ENCODE results near the gene PLCH1.

PLCH1 gene

DNA sequence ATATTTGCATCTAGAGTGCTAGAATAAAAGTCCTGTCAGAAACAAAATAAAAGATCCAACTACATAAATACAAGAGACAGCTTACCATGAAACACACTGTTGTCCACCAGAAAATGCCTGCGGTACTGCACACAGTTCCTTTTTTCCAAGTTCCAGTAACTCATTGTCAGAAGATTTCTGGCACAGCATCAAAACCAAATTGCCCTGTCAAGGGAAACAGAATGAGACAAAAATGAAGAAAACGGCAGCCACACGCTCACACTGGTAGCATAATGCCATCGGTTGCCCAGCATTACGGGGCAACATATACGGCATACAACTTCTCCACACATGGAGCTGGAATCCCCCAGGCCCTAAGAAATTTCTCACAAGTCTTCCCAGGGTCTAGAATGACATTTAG lies 40.8 kb downstream of the PLCH1 start:
- Histone ChIP-seq H3K4me1 (no peaks in the 10 kb centered on the region), H3K27me3 (0 out of 2 replicates have a peak, but pooled peaks cover 5% of the 10 kb centered on the region), H3K4me3 (ENCODE audit: low read depth, low read length) (no peak overlapping the region), H3K36me3 (no peaks in the 10 kb centered on the region), H3K9me3 (no peaks in the 10 kb centered on the region)
- TF ChIP-seq, protein P1, sequence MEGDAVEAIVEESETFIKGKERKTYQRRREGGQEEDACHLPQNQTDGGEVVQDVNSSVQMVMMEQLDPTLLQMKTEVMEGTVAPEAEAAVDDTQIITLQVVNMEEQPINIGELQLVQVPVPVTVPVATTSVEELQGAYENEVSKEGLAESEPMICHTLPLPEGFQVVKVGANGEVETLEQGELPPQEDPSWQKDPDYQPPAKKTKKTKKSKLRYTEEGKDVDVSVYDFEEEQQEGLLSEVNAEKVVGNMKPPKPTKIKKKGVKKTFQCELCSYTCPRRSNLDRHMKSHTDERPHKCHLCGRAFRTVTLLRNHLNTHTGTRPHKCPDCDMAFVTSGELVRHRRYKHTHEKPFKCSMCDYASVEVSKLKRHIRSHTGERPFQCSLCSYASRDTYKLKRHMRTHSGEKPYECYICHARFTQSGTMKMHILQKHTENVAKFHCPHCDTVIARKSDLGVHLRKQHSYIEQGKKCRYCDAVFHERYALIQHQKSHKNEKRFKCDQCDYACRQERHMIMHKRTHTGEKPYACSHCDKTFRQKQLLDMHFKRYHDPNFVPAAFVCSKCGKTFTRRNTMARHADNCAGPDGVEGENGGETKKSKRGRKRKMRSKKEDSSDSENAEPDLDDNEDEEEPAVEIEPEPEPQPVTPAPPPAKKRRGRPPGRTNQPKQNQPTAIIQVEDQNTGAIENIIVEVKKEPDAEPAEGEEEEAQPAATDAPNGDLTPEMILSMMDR (IDR thresholded peaks at IDR 0.05; ENCODE audit: low read depth, low read length) = no peak
- no peak for DNase-seq

DNA sequence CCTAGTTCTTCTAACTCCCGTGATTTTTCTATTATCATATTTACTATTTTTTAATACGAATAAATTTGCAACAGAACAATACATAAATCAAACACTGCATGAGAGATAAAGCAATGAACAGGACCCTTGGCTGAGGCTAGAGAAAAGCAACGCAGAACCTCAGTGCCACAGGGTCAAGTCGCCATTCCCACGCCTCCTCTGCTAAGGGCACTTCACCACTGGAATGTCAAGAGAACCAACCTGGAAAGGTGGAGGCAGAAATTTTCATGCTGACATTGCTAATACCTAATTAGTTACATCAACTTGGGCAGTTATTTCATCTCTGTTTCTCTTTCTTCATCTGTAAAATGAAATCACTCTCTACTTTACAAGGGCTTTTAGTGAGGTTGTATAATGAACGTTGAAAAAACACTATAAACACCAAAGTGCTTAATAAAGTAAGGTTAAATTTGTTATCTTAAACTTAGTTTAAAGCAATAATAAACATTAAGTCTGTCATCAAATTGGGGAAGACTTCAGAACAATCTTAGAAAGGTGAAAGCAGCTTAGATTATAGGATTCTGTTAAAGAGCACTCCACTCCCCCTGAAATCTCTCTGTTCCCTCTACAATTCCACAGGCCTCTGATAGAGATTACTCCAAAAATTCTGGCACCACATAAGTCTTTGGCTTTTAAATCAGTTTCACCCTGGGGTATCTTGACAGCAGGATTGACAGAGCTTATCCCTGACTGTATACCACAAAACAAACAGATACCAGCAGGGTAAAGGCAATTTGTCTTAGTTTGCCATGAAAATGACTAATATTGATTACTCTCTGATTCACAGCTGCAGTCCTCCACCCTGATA lies 41.9 kb downstream of the PLCH1 start:
- no peak for DNase-seq
- 0 out of 2 replicates have a peak, but pooled peaks cover 5% of the 10 kb centered on the region for H3K27me3 ChIP-seq
- TF ChIP-seq, protein P1 (IDR thresholded peaks at IDR 0.05; ENCODE audit: low read depth, low read length) = no peak
- no peaks in the 10 kb centered on the region for H3K9me3 ChIP-seq
- no peaks in the 10 kb centered on the region for H3K4me1 ChIP-seq
- no peak overlapping the region for H3K4me3 ChIP-seq (ENCODE audit: low read depth, low read length)
- no peaks in the 10 kb centered on the region for H3K36me3 ChIP-seq

DNA sequence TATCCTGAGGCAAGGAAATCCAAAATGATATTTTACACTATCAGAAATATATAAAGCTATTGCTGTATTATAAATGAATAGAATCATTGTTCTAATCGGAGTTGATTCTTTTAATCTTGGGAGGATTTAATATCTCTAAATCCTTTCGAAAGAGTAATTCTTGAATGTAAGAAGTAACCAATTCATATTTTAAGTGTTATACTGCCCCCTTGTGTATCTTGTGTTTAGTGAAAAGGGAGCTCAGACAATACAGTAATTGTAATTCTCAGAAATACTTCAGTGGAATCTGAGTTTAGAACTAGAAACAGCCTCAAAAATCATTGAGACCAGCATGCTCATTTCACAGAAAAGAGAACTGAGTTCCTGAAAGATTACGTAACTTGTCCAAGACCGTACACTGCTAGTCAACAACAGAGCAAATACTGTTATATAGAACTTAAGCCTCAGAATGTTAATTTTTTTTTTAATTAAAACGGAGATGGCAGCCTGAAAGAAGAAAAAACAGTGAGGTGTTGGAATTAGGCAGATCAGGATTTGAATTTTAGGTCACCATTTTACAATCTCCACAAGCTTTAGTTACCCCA lies 42.9 kb downstream of the PLCH1 start:
- H3K9me3 ChIP-seq = no peaks in the 10 kb centered on the region
- H3K36me3 ChIP-seq = no peaks in the 10 kb centered on the region
- 0 out of 2 replicates have a peak, but pooled peaks cover 6% of the 10 kb centered on the region for H3K27me3 ChIP-seq
- TF ChIP-seq, protein P1 (IDR thresholded peaks at IDR 0.05; ENCODE audit: low read depth, low read length) = peak; percentile 57
- H3K4me3 ChIP-seq (ENCODE audit: low read depth, low read length) = no peak overlapping the region
- no peaks in the 10 kb centered on the region for H3K4me1 ChIP-seq
- no peak for DNase-seq

DNA sequence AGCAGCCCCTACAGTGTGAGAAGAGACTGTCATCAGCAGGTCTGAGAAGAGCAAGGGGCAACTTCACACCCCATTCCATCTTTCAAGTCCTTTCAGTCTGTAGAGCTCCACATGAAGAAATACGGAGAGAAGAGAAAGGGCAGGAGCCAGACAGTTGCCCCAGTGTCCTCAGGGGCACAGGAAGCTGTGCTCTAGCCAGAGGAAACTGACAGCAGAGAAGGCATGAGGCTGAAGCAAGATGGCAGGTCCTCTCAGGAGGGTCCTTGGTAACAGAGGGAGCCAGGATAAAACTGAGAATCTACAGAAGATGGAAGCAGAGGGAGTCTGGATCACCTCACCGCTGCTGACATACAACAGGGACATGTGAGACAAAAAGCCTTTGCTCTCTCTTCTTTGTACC lies 47.3 kb downstream of the PLCH1 start:
- Histone ChIP-seq H3K4me3 (ENCODE audit: low read depth, low read length) (no peak overlapping the region), H3K27me3 (0 out of 2 replicates have a peak, but pooled peaks cover 9% of the 10 kb centered on the region), H3K36me3 (no peaks in the 10 kb centered on the region), H3K4me1 (no peaks in the 10 kb centered on the region), H3K9me3 (no peaks in the 10 kb centered on the region)
- DNase-seq = no peak
- TF ChIP-seq, protein P1 (IDR thresholded peaks at IDR 0.05; ENCODE audit: low read depth, low read length) = no peak

DNA sequence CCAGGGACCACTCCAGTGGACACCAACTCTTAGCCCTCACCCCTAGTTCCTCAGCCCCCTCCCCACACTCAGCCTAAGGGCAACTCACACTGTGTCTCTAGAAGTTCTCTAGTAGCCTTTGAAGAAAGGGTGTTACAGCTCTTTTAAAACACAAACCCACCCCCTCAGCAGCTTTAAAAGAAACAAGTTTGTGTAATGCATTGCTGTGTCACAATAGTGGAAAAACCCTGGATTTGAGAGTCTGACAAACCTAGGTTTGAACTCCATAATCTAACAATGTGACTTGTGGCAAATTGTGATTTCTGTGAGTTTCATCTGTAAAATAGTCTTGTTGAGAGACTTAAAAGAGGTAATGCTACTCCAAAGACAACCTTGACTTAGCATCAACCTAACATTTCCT lies 54.0 kb downstream of the PLCH1 start:
- no peaks in the 10 kb centered on the region for H3K4me1 ChIP-seq
- TF ChIP-seq, protein P1 (IDR thresholded peaks at IDR 0.05; ENCODE audit: low read depth, low read length) = no peak

DNA sequence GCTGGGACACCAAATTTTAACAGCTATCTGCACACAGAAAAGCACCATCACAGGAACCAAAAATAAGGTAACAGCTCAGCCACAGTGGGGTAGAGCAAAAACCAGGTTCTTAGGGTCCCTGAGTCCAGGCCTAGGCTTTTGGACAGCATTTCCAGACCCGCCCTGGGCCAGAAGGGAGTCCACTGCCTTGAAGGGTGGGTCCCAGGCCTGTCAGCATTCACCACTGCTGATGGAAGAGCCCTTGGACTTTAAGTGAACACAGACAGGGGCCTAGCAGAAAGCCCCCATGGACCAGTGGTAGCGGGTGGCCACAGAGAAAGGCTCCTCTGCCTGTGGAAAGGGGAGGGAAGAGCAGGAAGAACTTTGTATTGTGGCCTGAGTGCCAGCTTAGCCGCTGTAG lies 56.4 kb downstream of the PLCH1 start:
- H3K4me1 ChIP-seq = no peaks in the 10 kb centered on the region
- no peak overlapping the region for H3K4me3 ChIP-seq (ENCODE audit: low read depth, low read length)
- TF ChIP-seq, protein P1 (IDR thresholded peaks at IDR 0.05; ENCODE audit: low read depth, low read length) = no peak
- H3K36me3 ChIP-seq = no peaks in the 10 kb centered on the region
- no peaks in the 10 kb centered on the region for H3K9me3 ChIP-seq
- H3K27me3 ChIP-seq = no peaks in the 10 kb centered on the region; the same call in 1 of the 2 replicates
- no peak for DNase-seq

More for the DNA sequence above, 54.0 kb downstream of the PLCH1 start:
- Histone ChIP-seq H3K27me3 (no peaks in the 10 kb centered on the region; the same call in 1 of the 2 replicates), H3K9me3 (no peaks in the 10 kb centered on the region), H3K4me3 (ENCODE audit: low read depth, low read length) (no peak overlapping the region), H3K36me3 (no peaks in the 10 kb centered on the region)
- DNase-seq = no peak

Data from BE2C (cell line).